Measurements from ENCODE around the gene HIF1A. TPM values are rescaled to one million over a fixed set of nuclear protein-coding genes. Genes with fewer than 3 reads are reported as not detected.
A peak's percentile ranks its signal among the peaks of the same experiment; 100 is the strongest.
"Not testable (repeated sequence)": the region's sequence is repeated elsewhere in the genome, so short reads cannot be mapped to it uniquely, and the experiment has no call there.

The HIF1A gene
- total and polyA plus RNA-seq, 8 donors: 145 to 272 (median 204) TPM

DNA sequence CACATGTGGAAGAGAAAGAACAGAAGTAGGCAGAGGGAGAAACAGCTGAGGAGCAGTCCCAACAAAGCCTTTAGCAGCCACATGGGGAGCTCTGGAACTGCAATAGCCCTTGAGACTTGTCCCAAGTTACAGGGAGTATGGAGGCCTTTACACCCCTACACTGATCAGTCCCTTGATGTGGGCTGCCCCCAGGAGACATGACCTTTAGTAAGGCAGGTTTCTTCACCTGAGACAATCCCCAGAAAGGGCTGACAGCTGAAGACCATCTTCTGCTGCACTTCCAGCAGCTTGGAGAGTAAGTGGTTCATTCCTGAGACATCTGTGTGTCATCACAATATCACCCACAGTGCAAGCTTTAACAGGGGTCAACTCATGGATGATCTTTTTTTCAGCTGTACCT is 58.3 kb downstream of the HIF1A start:
- DNase-seq (no peak), ATAC-seq (no peak)
- peaks cover 0 to 1% of the 10 kb centered on the region in 2 donors for H3K36me3 ChIP-seq
- H3K4me1 ChIP-seq: peaks cover 12 to 43% of the 10 kb centered on the region in 2 donors
- H3K27ac ChIP-seq: peak overlapping the region in 1 of 2 donors; percentile 23
- intact Hi-C loops (cut with DNase I): no loop called here
- TF ChIP-seq CTCF (IDR thresholded peaks at IDR 0.05): no peak
- H3K4me3 ChIP-seq: no peak overlapping the region
- no peaks in the 10 kb centered on the region for H3K9me3 ChIP-seq
- H3K27me3 ChIP-seq: no peaks in the 10 kb centered on the region

- Histone ChIP-seq H3K36me3 (no peaks in the 10 kb centered on the region), H3K4me1 (peaks cover 12 to 31% of the 10 kb centered on the region in 2 donors), H3K9me3 (no peaks in the 10 kb centered on the region), H3K27ac (peak overlapping the region in 1 of 2 donors; percentile 24), H3K4me3 (no peak overlapping the region), H3K27me3 (no peaks in the 10 kb centered on the region)
- DNase-seq: no peak
- intact Hi-C loops (cut with DNase I): no loop called here
- no peak for TF ChIP-seq CTCF (IDR thresholded peaks at IDR 0.05)
- ATAC-seq: no peak
Observed at GRCh38 chr14:61754627-61755381, 59.5 kb downstream of the HIF1A start.

DNA sequence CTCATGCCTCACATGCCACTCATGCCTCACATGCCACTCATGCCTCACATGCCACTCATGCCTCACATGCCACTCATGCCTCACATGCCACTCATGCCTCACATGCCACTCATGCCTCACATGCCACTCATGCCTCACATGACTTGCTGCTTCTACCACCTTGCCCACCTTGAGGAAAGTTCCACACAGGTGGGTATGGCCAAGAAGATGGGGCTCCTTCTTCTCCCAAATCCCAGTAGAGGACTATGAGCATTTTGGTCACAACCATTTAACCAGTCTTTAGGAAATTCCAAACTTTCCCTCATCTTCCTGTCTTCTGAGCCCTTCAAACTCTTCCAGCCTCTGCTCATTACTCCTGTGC is 60.0 kb downstream of the HIF1A start:
- H3K27ac ChIP-seq; H3K36me3 ChIP-seq; DNase-seq; H3K27me3 ChIP-seq; H3K4me3 ChIP-seq; intact Hi-C loops (cut with DNase I); ATAC-seq; H3K9me3 ChIP-seq: not testable (repeated sequence)
- peaks cover 9 to 26% of the 10 kb centered on the region in 2 donors for H3K4me1 ChIP-seq

DNA sequence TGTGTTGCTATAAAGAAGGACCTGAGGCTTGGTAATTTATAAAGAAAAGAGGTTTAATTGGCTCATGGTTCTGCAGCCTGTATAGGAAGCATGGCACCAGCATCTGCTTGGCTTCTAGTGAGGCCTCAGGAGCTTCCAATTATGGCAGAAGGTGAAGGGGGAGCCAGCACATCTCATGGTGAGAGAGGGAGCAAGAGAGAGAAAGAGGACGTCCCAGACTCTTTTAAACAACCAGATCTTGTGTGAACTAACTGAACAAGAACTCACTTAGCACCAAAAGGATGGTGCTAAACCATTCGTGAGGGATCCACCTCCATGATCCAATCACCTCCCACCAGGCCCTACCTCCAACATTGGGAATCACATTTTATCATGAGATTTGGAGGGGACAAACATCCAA is 60.8 kb downstream of the HIF1A start:
- DNase-seq (no peak), ATAC-seq (no peak)
- no peaks in the 10 kb centered on the region for H3K36me3 ChIP-seq
- H3K27me3 ChIP-seq: no peaks in the 10 kb centered on the region
- no peak overlapping the region for H3K4me3 ChIP-seq
- intact Hi-C loops (cut with DNase I): no loop called here
- no peak overlapping the region for H3K27ac ChIP-seq
- no peak for TF ChIP-seq CTCF (IDR thresholded peaks at IDR 0.05)
- peaks cover 7 to 19% of the 10 kb centered on the region in 2 donors for H3K4me1 ChIP-seq
- no peaks in the 10 kb centered on the region for H3K9me3 ChIP-seq

- H3K27ac ChIP-seq: no peak overlapping the region
- H3K4me3 ChIP-seq: no peak overlapping the region
- H3K36me3 ChIP-seq: no peaks in the 10 kb centered on the region
- ATAC-seq: no peak
- H3K4me1 ChIP-seq: peaks cover 6 to 30% of the 10 kb centered on the region in 2 donors
- intact Hi-C loops (cut with DNase I): no loop called here
- DNase-seq: no peak
- no peaks in the 10 kb centered on the region for H3K9me3 ChIP-seq
- no peak for TF ChIP-seq CTCF (IDR thresholded peaks at IDR 0.05)
- H3K27me3 ChIP-seq: no peaks in the 10 kb centered on the region
Observed at GRCh38 chr14:61759878-61760277, 64.6 kb downstream of the HIF1A start.

DNA sequence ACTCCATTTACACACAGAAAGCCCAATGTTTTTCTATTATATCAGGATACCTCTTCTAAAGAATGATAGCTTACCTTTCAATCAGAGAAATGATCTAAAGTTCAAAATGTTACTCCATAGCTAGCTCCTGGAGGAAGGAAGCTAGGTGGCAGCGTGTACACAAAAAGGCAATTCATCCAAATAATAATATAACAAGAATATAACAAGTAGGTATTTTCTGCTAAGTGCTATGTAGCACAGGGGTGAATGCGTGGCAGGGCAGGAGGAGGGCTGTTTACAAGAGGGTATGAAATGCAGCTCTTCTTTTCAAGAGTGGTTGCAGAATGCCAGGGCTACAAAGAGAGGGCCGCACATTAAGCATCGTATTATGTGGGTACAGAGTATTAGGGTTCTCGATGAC is 66.2 kb downstream of the HIF1A start:
- no peaks in the 10 kb centered on the region for H3K9me3 ChIP-seq
- peaks cover 6 to 40% of the 10 kb centered on the region in 2 donors for H3K4me1 ChIP-seq
- ATAC-seq (peak; percentile 5), DNase-seq (no peak)
- H3K36me3 ChIP-seq: no peaks in the 10 kb centered on the region
- intact Hi-C loops (cut with DNase I): no loop called here
- peak overlapping the region; percentile 89 to 96 for H3K27ac ChIP-seq
- TF ChIP-seq CTCF (IDR thresholded peaks at IDR 0.05): no peak
- peak overlapping the region; percentile 80 to 91 for H3K4me3 ChIP-seq
- H3K27me3 ChIP-seq: no peaks in the 10 kb centered on the region
